Osteocyte (in vitro differentiated cells): ENCODE measurements around the gene TSHR. TPM values are rescaled to one million over a fixed set of nuclear protein-coding genes. Genes with fewer than 3 reads are reported as not detected.
"Not testable (repeated sequence)": the region's sequence is repeated elsewhere in the genome, so short reads cannot be mapped to it uniquely, and the experiment has no call there.

Experiments
- DNase-seq: peaks from one replicate; pipeline ENCODE4 v3.0.0; 2021; ENCODE audit warnings: mixed read lengths; ENCODE audit not compliant: unreplicated experiment; ENCODE audit errors: extremely low spot score
- H3K27ac Mint-ChIP-seq: one replicate; pipeline ENCODE4 v1.8.0; 2021; ENCODE audit warnings: mild to moderate bottlenecking, mixed read lengths; ENCODE audit not compliant: unreplicated experiment
- H3K27me3 Mint-ChIP-seq: one replicate; pipeline ENCODE4 v1.8.0; 2021; ENCODE audit warnings: mixed read lengths; ENCODE audit not compliant: unreplicated experiment
- H3K36me3 Mint-ChIP-seq: one replicate; pipeline ENCODE4 v1.8.0; 2021; ENCODE audit warnings: mixed read lengths; ENCODE audit not compliant: unreplicated experiment
- H3K4me1 Mint-ChIP-seq: one replicate; pipeline ENCODE4 v1.8.0; 2021; ENCODE audit warnings: mixed read lengths; ENCODE audit not compliant: unreplicated experiment
- H3K4me3 Mint-ChIP-seq: one replicate; pipeline ENCODE4 v1.8.0; 2021; ENCODE audit warnings: mild to moderate bottlenecking, moderate library complexity, mixed read lengths; ENCODE audit not compliant: unreplicated experiment
- H3K9me3 Mint-ChIP-seq: one replicate; pipeline ENCODE4 v1.8.0; 2021; ENCODE audit warnings: mixed read lengths; ENCODE audit not compliant: unreplicated experiment
- total RNA-seq: library from RNA; stranded (reverse); gene quantifications from 2 replicates; pipeline ENCODE4 v1.2.1, GENCODE V29; 2021
- TF ChIP-seq, protein P1 (sequence below): fragments of 200-600 bp; sonication (generic); IDR thresholded peaks from 2 replicates; pipeline ENCODE4 v1.5.0; 2021; ENCODE audit warnings: antibody characterized with exemption, mild to moderate bottlenecking, moderate library complexity

TSHR gene
- total RNA-seq, 1 donor from 2014 or later, result not detected

DNA sequence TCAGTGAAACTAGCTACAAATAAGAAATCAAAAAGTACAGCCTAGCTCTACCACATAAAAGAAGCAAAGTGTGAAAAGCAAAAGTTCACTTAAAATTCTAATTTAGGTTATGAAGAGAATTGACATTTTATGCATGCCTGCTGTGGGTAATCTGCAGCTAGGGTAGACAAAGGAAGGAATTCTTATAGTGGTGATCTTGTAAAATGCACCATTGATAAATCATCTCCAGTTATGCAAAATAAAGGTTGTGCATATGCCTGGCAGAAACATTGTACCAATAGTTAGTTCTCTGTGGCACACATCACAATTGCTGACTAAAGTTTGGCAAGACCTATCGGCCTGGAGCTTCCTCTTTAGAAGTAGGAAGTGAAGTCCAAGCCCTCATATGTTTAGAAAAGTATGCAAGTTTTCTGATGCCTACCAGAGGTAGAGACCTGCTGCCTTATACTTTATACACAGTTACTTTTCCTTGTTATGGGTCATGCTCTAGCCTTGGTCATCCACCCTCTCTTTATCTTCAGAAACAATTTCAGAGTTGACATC lies 78.3 kb downstream of the TSHR start:
- Mint-ChIP-seq H3K27me3 (no peaks in the 10 kb centered on the region), H3K9me3 (peaks cover 13% of the 10 kb centered on the region), H3K4me1 (no peaks in the 10 kb centered on the region), H3K4me3 (no peak overlapping the region), H3K27ac (no peak overlapping the region), H3K36me3 (no peaks in the 10 kb centered on the region)
- DNase-seq, result no peak
- TF ChIP-seq, protein P1, sequence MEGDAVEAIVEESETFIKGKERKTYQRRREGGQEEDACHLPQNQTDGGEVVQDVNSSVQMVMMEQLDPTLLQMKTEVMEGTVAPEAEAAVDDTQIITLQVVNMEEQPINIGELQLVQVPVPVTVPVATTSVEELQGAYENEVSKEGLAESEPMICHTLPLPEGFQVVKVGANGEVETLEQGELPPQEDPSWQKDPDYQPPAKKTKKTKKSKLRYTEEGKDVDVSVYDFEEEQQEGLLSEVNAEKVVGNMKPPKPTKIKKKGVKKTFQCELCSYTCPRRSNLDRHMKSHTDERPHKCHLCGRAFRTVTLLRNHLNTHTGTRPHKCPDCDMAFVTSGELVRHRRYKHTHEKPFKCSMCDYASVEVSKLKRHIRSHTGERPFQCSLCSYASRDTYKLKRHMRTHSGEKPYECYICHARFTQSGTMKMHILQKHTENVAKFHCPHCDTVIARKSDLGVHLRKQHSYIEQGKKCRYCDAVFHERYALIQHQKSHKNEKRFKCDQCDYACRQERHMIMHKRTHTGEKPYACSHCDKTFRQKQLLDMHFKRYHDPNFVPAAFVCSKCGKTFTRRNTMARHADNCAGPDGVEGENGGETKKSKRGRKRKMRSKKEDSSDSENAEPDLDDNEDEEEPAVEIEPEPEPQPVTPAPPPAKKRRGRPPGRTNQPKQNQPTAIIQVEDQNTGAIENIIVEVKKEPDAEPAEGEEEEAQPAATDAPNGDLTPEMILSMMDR, result no peak

DNA sequence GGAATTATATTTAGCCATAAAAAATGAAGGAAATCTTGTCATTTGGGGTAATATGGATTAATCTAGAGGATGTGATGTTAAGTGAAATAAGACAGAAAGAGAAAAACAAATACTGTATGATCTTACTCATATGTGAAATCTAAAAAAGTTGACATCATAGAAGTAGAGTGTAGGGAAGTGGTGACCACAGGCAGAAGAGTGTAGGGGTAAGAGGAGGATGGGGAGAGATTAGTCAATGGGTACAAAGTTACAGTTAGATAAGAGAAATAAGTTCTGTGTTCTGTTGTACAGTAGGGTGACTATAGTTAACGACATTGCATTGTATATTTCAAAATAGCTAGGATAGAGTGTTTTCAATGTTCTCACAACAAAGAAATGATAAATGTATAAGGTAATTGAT lies 87.0 kb downstream of the TSHR start:
- Mint-ChIP-seq H3K9me3 (peaks cover 7% of the 10 kb centered on the region), H3K27ac (no peak overlapping the region), H3K4me3 (no peak overlapping the region), H3K27me3 (peaks cover 2% of the 10 kb centered on the region), H3K4me1 (no peaks in the 10 kb centered on the region), H3K36me3 (no peaks in the 10 kb centered on the region)
- no peak for DNase-seq
- TF ChIP-seq, protein P1, result no peak

DNA sequence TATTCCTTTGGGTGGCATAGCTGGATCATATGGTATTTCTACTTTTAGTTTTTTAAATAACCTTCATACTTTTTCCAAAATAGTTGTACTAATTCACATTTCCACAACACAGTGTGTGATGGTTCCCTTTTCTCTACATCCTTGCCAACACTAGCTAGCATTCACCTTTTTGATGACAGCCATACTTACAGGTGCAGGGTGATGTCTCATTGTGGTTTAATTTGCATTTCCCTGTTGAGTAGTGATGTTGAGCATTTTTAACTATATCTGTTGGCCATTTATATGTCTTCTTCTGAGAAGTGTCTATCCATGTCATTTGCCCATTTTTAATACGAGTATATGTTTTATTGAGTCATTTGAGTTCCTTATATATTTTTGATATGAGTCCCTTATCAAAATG lies 96.1 kb downstream of the TSHR start:
- Mint-ChIP-seq H3K4me1 (no peaks in the 10 kb centered on the region), H3K4me3 (no peak overlapping the region), H3K36me3 (no peaks in the 10 kb centered on the region), H3K27ac (no peak overlapping the region), H3K27me3 (peaks cover 7% of the 10 kb centered on the region), H3K9me3 (peaks cover 15% of the 10 kb centered on the region)
- DNase-seq, result no peak
- TF ChIP-seq, protein P1, result no peak

DNA sequence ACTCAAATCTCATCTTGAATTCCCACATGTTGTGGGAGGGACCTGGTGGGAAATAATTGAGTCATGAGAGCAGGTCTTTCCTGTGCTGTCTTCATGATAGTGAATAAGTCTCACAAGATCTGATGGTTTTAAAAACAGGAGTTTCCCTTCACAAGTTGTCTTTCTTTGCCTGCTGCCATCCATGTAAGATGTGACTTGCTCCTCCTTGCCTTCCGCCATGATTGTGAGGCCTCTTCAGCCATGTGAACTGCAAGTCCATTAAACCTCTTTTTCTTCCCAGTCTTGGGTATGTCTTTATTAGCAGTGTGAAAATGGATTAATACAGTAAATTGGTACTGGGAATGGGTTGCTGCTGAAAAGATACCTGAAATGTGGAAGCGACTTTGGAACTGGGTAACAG lies 98.6 kb downstream of the TSHR start:
- not testable (repeated sequence) for H3K27ac Mint-ChIP-seq, DNase-seq, H3K36me3 Mint-ChIP-seq, H3K4me1 Mint-ChIP-seq, H3K4me3 Mint-ChIP-seq, H3K27me3 Mint-ChIP-seq
- peaks cover 15% of the 10 kb centered on the region for H3K9me3 Mint-ChIP-seq

DNA sequence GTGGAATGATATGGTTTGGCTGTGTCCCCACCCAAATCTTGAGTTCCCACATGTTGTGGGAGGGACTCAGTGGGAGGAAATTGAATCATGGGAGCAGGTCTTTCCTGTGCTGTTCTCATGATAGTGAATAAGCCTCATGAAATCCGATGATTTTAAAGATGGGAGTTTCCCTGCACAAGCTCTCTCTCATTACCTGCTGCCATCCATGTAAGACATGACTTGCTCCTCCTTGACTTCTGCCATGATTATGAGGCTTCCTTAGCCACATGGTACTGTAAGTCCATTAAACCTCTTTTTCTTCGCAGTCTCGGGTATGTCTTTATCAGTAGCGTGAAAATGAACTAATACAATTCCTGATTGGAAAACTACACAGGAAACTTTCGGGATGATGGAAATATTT lies 100.5 kb downstream of the TSHR start:
- DNase-seq, result no peak
- H3K27me3 Mint-ChIP-seq, result no peaks in the 10 kb centered on the region
- H3K4me3 Mint-ChIP-seq, result no peak overlapping the region
- TF ChIP-seq, protein P1, result no peak
- no peaks in the 10 kb centered on the region for H3K4me1 Mint-ChIP-seq
- H3K9me3 Mint-ChIP-seq, result peaks cover 15% of the 10 kb centered on the region
- H3K36me3 Mint-ChIP-seq, result no peaks in the 10 kb centered on the region
- H3K27ac Mint-ChIP-seq, result no peak overlapping the region

DNA sequence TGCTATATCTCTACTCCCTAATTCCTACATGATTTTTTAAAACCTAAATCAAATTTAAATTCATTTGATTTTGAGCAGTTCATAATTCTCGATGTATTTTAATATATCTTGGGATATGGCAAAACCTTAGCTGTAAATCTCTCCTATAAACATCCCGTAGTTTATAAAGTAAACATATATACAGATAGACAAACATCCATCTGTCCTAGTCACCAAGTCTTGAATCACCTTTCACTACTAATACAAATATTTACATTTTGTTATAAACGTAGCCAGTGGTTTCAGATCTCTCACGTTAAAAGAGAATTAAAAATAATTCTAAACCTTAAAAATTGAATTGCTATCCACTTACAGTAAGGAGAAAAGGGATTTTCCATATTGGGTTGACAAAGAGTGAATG lies 107.0 kb downstream of the TSHR start:
- H3K4me3 Mint-ChIP-seq, result no peak overlapping the region
- H3K27me3 Mint-ChIP-seq, result no peaks in the 10 kb centered on the region
- no peak overlapping the region for H3K27ac Mint-ChIP-seq
- H3K4me1 Mint-ChIP-seq, result peaks cover 4% of the 10 kb centered on the region
- H3K9me3 Mint-ChIP-seq, result no peaks in the 10 kb centered on the region
- TF ChIP-seq, protein P1, result no peak
- H3K36me3 Mint-ChIP-seq, result no peaks in the 10 kb centered on the region
- no peak for DNase-seq
